GM18907 (cell line): ENCODE measurements around the gene DOCK2.

ENCODE experiments used
- ATAC-seq: cut with Tn5 transposase; IDR thresholded peaks from one replicate; pipeline ENCODE4 v1.9.1; 2021; ENCODE audit warnings: mild to moderate bottlenecking, moderate library complexity; ENCODE audit not compliant: unreplicated experiment

DOCK2 gene

DNA sequence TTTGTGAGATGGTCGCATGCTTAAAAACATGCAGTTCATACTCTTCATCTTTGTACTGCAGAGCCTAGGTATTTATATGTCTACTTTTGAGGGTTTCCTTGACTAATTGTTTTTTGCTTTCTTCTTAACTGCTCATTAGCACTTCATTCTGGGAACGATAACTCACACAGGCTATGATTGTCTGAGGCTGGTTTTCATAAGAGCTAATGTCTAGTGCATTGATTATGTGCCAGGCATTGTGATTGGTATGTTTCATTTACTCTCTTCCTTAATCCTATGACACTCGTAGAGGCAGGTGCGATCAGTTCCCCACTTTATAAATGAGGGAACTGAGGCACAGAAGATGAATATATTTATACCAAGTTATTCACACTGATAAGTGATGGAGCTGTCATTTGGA lies 249.6 kb downstream of the DOCK2 start:
- ATAC-seq = no peak

DNA sequence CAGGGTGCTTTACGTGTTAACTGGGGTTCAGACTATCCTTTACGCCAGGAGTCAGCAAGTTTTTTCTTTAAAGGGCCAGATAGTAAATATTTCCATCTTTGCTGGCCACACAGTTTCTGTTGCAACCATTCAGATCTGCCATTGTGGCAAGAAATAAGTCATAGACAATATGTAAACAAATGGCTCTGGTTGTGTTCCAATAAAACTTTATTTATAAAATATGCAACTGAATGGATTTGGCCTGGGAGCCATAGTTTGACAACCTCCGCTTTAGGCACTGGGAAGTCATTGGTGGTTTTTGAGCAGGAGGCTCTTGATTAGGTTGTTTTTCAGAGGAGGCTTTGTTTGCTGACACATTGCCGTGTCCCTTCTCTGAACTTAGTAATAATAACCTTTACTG lies 252.5 kb downstream of the DOCK2 start:
- ATAC-seq = no peak

DNA sequence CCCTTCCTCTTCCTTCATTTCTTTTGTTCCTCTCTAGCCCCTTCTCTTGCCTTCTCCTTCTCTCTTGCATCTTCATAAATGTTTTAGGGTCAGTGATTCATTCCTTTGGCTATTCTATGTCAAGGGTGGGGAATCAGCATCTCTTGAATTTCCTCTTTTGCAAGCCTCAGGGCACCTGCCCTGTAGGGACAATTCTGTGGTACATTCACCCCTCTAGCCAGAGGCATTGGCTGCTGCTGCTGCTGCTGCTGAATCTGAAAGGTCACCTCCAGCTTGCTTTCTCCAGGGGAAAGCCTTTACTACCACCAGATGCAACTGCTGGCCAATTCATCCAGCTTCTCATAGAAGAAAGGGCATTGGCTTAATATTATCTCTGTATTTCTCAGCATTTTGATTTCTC lies 255.9 kb downstream of the DOCK2 start:
- no peak for ATAC-seq

DNA sequence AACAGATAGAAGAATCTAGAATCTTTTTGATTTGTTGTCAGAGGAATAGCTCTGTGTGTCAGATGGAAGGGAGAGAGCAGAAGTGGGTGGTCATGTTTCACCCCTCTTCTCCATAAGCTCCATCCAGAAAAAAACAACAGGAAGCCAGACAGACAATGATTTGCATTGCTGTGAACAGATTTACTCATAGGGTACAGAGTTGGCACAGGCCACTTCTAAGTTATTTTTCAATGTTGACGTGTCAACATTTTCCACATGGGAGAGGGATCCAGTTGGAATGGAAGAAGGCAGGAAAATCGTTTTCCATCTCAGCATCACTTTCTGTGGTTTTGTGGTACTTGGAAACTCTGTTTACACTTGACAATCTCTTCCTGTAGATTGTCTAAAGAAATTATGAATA lies 256.5 kb downstream of the DOCK2 start:
- no peak for ATAC-seq

DNA sequence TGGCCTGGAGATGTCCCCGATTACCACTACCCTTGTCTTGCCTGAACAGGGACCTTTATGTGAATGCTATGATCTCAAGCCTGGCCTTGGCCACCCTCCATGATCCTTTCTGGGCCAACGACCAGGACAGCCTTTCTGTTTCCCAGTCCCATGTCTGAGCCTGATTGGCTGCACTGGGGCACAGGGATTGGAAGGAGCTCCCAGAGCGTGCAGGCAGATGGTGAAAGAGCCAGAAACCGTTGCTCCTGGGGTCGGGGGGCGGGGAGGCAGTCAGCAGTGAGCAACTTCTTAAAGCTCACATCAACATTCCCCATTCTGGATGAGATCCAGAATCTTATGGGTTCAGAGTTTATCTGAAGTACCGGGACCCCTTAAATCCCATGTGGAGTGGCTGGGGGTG lies 258.9 kb downstream of the DOCK2 start:
- ATAC-seq = no peak

DNA sequence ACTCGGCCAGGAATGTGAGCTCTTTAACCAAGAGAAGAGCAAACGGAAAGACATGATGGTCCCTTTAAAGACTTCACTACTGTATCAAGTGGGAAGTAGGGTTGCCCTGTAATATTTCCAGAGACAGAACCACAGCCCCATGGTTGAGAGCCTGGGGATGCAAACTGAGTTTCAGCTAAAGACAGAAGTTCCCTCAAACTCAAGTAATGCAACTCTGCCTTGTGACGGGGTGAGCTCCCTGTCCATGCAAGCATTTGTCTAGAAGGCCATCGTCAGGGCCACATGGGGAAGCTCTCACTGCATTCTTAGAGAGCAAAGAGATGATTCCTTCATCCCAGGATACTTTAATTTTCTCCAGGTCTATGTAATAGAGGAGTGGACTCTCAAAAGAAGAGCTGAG lies 260.4 kb downstream of the DOCK2 start:
- no peak for ATAC-seq

DNA sequence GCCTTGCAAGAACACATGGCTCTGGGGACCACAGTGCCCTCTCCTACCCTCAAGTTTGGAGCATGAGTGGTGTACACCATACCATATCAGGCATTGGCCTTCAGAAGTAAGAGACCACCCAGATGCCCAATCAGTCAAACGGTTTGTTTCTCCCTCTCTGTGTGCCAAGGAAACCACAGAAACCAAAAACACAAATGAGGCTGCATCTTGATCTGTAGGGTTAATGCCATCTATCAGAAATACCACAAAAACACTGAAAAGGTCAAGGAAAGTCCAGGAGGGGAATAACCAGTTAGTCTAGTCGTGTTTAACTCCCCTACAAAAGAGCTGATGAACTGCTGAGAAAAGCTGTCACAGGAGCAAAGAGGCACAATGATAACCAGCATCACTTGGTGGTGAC lies 264.8 kb downstream of the DOCK2 start:
- peak; percentile 73 for ATAC-seq

DNA sequence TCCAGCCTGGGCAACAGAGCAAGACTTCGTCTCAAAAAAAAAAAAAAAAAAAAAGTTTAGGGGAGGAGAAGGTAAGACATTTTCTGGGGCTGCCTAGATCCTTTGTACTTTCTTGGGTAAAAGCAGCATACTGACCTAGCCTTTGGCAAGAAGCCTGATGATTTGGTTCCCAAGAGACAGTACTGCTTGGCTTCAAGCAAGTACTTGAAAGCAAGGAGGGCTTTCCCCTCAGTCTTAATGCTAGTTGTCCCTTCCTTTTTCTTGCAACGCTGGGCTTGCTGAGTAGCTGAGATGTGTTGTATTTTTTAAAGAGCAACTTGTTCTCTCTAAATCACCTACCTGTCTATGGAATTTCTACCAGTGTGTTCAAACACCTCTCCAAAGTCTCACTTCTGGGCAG lies 267.0 kb downstream of the DOCK2 start:
- ATAC-seq = no peak

DNA sequence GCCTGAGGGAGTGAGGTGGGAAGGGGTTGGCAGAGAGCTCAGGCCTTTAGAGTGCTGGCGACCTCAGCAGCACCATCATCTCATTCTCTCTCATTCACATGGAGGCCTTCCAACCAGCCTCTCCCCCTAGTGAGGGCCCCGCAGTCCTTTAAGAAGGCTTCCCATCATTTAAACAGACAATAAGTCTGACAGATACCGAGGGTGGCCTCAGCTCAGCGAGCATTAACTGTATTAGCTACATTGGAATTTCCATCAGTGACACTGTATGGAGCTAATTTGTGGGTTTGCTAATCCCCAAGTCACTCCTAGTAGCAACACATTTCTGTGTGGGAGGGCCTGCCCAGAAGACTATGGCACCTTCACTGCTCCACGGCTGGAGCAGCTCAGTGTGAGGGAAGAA lies 267.4 kb downstream of the DOCK2 start:
- no peak for ATAC-seq

DNA sequence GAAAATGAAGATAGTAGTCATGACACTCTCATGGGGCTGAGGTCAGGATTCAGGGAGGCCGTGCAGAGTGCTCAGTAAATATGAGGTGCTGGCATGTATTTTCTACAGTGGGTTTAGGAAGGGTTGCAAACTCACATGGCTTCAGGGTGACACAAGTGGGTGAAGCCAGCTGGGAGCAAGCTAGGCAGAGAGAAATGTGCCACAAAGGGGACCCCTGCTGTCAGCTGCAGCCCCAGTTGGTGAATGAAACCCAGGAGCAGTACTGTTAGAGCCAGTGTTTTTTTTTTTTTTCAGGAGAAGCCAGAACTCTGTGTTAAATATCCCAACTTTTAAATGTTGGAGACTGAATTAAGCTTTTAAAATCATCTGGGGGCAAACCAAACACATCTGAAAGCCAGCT lies 267.9 kb downstream of the DOCK2 start:
- no peak for ATAC-seq

DNA sequence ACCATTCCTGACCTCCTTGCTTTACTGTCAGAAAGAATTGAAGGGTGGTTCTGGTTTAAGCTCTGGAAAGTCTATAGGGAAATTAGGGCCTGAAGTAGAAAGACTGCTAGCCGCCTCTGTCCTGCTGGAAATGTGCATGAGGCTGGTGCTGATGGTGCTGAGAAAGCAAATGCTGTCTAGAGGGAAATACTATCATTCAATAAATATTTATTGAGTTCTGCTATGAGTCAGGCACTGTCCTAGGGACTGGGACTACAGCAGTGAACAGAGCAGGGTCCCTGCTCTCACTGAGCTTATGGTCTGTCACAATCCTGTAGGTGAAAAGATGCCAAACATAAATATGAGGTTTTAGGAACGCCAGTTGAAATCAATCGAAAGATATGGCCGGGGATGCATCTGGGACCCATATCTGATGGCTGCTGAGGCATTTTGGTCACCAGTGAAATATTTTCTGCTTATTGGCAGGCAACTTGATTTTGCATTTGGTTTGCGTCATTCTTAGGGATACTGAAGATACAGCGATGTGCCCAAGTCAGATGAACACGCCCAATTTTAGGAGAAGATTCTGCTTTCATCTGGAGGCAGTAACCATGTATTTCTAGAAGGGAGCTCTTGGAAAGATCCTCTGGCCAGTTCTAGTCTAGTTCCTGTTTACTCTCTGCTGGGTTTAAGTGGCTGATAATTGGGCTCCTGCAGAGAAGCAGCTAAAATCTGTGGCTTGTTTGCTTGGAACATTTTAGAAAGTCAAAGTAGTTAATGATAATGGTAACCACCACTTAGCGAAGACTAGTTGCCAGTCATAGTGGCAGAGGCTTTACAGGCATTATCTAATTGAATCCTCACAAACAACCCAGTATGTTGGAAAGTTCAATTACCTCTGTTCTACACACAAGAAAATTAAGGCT lies 269.9 kb downstream of the DOCK2 start:
- no peak for ATAC-seq

DNA sequence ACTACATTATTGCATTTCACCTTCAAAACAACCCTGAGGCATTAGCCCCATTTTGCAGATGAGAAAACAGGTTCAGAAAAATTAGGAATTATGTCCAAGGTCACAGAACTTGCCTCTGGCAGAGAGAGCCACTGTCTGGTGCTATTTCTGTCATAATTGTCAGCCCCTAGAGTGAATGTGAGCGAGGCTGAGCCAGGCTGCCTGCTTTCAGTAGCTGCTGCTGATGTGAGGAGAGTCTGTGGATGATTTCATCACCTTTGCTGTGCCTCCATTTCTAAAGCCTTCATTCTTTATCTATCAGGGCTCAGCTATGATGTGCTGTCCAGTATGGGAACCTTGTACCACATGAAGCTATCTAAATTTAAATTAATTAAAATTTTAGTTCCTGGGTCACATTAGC lies 271.8 kb downstream of the DOCK2 start:
- ATAC-seq = no peak

DNA sequence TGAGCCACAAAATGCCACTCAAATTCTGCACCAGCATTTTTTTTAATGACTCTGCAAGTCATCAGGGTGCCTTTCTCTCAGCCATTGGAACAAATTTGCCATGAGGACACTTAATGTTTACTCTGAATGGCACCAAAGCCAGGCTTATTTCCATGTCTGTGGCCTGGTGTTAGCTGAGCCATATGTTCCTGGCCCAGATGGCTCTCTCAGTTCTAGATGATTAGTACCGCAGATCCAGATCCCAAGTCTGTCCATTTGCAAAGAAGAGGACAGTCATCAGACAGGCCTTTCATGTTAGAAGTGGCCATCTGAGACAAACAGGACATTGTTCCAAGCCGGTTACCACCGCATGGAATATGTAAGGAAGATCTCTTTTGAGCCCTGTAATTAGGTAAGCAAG lies 272.9 kb downstream of the DOCK2 start:
- ATAC-seq = no peak

DNA sequence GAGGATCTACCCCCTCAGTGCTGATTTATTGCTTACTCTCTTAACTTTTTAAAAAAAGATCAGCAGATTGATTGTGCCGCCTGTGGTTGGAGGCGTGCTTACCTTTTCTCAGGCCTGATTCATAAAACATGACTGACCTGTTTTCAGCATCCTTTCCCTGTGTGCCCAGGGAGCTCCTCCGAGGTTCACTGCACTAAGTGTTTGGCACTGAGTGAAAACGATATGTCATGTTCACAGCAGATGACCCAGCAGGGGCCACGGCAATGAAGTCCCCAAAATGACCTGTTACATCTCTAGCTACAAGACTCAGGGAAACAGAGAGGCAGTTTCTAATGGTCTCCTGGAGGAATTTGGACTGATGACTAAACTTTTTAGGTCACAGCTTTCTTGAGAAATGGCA lies 273.3 kb downstream of the DOCK2 start:
- ATAC-seq = no peak

DNA sequence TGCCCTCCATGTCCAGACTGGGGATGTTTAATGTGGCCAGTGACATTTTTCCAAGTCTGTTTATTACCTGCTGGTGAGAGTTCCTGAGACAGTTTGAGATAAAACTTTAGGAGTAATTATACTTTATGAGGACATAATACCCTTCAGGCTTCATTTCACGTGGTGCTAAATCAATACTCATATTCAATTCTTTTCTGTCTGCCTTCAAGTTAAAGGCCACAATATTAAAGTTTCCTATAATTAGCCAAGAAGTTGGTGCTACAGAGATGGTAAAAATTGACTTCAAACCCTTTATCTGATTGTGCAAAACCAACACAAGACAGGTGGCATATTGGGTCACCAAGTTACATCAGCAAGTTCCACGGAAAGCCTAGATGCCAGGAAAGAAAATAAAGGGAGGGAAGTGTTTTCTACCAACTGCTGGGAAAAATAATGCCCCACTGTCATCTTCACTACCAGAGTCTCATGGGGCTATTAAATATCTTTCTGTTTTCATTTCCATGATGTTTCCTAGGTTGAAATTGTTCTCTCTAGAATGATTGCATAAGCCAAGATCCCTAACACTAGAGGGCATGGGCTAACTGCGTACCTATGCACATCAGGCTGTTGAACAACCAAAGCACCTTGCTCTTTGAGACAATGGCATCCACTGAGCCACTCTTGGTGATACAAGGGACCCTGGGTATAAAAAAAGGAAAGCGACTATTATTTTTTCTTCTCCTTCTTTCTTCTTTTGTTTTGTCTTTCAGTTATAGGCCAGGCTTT lies 274.6 kb downstream of the DOCK2 start:
- no peak for ATAC-seq

DNA sequence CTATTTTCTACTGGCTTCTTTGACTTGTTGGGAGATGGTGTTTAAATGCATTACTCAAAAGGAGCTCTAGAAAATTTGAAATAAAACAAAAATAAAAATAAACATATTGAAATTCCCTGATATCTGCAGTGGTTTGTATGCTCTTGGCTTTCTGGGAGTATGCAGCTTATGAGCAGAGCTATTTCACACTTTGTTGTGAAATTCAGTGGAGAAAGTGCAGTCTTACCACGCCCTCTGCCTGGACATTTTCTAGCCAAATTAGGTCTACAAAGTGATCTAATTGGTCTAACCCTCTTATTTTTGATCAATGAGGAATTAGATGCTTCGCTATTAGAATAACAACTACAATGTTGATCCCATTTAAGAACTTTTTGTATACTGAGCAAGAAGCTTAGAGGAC lies 276.4 kb downstream of the DOCK2 start:
- ATAC-seq = no peak

DNA sequence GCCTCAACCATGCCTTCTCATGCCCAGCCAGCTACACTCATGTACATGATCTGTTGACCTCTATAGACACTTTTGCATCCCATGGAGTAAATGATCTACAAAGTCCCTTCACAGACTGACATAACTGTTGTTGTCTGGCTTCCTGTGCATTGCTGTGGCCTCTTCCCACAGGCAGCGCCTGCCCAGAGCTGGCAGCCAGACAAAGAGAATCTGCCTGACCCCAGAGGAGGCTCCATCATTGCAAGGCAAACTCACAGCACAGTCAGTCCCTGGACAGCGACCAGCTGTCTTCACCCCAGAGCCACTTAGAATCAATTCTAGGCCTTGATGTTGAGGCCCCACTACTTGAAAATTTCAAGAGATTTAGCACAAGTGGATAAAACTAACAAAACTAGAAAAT lies 277.7 kb downstream of the DOCK2 start:
- ATAC-seq = peak; percentile 88

DNA sequence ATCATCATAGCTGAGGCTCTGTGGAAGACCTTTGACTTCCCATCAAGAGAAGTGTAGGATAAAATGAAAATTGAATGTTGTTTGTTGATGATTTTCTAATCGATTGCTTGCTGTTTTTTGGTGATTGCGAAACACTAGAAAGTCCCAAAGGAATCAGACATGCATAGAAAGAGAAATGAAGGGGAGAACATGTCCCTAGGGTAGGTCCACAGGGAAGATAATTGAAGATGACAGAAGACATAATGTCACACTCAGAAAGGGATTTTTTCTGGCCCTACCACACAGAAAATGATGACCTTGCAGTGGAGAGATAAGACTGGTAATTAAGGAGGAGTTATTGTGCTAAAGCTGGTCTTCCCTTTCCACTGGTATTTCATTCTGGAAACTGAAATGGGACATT lies 280.4 kb downstream of the DOCK2 start:
- no peak for ATAC-seq

DNA sequence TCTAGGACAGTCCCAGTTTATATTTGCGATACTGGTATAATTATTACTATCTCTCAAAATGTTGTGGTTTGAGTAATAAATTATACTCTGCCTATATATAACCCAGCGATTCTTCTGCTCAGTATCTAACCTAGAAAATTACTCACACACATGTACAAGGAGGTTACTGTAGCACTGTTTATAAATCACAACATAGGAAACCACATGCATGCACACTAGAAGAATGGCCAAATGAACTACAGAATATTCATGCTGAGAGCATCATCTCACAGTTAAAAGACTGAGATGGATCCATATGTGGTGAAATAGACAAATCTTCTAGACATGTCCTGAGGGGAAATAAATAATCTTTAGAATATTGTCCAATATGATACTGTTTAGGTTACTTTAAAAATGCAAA lies 281.2 kb downstream of the DOCK2 start:
- ATAC-seq = no peak

DNA sequence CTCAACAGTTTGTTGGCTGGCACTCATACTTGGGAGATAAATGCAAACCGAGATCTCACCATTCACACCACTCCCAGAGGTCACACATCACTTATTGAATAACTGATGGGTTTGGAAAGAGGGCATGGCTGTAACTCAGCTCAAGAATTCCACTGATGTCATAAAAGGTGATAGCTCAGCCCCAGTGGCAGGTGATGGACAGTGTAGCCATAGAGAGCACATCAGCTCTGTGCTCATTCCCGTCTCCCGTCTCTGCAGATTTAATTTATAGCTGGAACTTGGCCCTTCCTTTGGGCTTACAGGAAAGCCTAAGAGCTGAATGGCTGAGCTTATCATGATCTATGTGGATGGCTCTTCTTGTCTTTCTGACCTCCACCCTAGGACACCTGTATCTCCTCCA lies 283.4 kb downstream of the DOCK2 start:
- ATAC-seq = no peak

DNA sequence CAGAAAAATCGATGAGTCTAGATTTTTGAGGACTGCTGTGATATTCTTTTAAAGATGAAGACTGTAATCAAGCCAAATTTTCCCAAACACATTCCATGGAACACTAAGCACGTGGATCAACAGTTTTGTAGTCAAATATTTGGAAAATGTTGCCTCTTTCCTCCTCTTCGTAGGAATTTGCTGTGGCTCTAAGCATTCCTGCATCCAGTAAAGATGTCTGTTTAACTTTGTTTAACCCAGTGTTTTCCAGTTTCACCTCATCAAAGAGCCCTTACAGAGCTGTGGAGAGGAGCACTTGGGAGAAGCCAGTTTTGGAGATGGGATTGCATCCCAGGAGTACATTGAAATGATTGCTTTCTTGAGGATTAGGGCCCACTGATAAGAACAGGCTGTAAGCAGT lies 284.3 kb downstream of the DOCK2 start:
- no peak for ATAC-seq

DNA sequence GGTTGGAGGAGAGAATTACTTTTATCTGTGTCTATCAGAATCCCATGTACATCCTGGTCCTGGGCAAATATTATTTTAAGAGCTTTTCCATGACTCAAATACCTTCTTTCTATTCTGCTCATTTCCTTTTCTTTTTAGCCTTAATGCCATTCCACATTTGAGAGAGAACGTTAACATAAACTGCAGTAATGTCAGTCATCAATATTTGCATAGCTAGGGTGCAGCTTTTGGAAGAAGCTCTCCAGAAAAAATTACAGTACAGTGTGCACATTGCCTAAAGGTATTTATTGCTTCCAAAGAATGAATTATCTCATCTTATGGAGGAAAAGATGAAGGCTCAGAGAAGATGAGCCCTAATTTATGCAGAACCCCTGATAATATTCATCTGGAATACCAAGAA lies 284.9 kb downstream of the DOCK2 start:
- no peak for ATAC-seq
